PFSK-1 (cell line): ENCODE measurements around the gene SEPTIN10.

Experiments used
- FOXP2 ChIP-seq: optimal IDR thresholded peaks from 2 replicates; pipeline ENCODE3; 2011; ENCODE audit warnings: borderline replicate concordance, control low read depth, inconsistent platforms; ENCODE audit not compliant: insufficient read depth; ENCODE audit errors: extremely low read length, extremely low read depth
- POLR2AphosphoS5 ChIP-seq: IDR thresholded peaks from 2 replicates; pipeline ENCODE4 v1.6.1; 2012; ENCODE audit warnings: low read depth, mild to moderate bottlenecking, control low read depth, low read length, moderate library complexity
- SIN3A ChIP-seq: IDR thresholded peaks from 2 replicates; pipeline ENCODE4 v1.6.1; 2012; ENCODE audit warnings: mild to moderate bottlenecking, low read length, moderate library complexity, borderline replicate concordance; ENCODE audit not compliant: insufficient read depth
- TAF1 ChIP-seq: IDR thresholded peaks from 2 replicates; pipeline ENCODE4 v1.6.1; 2012; ENCODE audit warnings: low read length, control low read depth, borderline replicate concordance; ENCODE audit not compliant: insufficient read depth
- TF ChIP-seq, protein P1 (sequence below), 2 experiments: IDR thresholded peaks; 2 replicates each; pipeline versions ENCODE4 v1.6.1 to v1.8.0; 2011 to 2012; ENCODE audit warnings: low read depth in 2 of 2, low read length in 2 of 2, control low read depth in 1 of 2, inconsistent platforms in 1 of 2, mild to moderate bottlenecking in 1 of 2, moderate library complexity in 1 of 2; ENCODE audit not compliant: insufficient read depth in 1 of 2

Gene SEPTIN10

DNA sequence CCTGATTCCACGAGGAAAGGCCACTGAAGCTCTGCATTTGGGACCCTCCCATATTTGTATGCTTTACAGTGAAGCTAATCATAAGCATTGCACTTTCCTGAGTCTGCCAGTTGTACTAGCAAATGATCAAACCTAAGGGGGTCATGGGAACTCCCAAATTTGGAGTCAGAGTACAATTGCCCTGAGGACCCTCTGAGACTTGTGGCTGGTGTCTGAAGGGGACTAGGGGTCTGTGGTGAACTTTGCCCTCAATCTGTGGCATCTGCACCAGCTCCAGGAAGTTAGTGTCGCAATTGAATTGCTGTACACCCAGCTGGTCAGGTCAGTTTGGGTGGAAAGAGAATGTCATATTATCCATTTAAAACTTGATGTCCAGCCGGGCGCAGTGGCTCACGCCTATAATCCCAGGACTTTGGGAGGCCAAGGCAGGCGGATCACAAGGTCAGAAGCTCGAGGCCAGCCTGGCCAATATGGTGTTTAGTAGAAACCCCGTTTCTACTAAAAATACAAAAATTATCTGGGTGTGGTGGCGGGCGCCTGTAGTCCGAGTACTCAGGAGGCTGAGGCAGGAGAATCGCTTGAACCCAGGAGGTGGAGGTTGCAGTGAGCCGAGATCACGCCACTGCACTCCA, 18.5 kb upstream of the SEPTIN10 start:
- TF ChIP-seq POLR2AphosphoS5 (no peak), FOXP2 (no peak), TAF1 (no peak), SIN3A (no peak)
- TF ChIP-seq, protein P1, sequence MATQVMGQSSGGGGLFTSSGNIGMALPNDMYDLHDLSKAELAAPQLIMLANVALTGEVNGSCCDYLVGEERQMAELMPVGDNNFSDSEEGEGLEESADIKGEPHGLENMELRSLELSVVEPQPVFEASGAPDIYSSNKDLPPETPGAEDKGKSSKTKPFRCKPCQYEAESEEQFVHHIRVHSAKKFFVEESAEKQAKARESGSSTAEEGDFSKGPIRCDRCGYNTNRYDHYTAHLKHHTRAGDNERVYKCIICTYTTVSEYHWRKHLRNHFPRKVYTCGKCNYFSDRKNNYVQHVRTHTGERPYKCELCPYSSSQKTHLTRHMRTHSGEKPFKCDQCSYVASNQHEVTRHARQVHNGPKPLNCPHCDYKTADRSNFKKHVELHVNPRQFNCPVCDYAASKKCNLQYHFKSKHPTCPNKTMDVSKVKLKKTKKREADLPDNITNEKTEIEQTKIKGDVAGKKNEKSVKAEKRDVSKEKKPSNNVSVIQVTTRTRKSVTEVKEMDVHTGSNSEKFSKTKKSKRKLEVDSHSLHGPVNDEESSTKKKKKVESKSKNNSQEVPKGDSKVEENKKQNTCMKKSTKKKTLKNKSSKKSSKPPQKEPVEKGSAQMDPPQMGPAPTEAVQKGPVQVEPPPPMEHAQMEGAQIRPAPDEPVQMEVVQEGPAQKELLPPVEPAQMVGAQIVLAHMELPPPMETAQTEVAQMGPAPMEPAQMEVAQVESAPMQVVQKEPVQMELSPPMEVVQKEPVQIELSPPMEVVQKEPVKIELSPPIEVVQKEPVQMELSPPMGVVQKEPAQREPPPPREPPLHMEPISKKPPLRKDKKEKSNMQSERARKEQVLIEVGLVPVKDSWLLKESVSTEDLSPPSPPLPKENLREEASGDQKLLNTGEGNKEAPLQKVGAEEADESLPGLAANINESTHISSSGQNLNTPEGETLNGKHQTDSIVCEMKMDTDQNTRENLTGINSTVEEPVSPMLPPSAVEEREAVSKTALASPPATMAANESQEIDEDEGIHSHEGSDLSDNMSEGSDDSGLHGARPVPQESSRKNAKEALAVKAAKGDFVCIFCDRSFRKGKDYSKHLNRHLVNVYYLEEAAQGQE (IDR thresholded peaks at IDR 0.05; ENCODE audit: insufficient read depth in 1 of 2, low read depth in 2 of 2, low read length in 2 of 2) = no peak

DNA sequence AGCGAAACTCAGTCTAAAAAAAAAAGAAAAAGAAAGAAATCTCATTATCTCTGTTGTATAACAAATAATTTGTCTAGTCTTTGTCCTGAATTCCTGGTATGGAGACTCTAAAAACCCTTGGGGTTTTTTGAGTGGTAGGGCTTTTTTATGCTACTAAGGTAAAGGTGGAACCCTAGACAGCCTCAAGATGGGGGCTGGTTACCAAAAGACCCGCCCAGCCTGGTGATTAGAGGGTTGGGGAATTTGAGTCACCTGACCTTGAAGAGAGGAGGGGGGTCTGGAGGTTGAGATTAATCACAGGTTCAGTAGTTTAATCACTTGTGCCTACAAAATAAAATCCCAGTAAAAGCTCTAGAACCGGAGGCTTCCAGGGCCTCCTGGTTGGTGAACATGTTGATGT, 18.0 kb upstream of the SEPTIN10 start:
- TF ChIP-seq SIN3A (no peak), TAF1 (no peak)
- TF ChIP-seq, protein P1 (IDR thresholded peaks at IDR 0.05; ENCODE audit: insufficient read depth in 1 of 2, low read depth in 2 of 2, low read length in 2 of 2) = no peak

DNA sequence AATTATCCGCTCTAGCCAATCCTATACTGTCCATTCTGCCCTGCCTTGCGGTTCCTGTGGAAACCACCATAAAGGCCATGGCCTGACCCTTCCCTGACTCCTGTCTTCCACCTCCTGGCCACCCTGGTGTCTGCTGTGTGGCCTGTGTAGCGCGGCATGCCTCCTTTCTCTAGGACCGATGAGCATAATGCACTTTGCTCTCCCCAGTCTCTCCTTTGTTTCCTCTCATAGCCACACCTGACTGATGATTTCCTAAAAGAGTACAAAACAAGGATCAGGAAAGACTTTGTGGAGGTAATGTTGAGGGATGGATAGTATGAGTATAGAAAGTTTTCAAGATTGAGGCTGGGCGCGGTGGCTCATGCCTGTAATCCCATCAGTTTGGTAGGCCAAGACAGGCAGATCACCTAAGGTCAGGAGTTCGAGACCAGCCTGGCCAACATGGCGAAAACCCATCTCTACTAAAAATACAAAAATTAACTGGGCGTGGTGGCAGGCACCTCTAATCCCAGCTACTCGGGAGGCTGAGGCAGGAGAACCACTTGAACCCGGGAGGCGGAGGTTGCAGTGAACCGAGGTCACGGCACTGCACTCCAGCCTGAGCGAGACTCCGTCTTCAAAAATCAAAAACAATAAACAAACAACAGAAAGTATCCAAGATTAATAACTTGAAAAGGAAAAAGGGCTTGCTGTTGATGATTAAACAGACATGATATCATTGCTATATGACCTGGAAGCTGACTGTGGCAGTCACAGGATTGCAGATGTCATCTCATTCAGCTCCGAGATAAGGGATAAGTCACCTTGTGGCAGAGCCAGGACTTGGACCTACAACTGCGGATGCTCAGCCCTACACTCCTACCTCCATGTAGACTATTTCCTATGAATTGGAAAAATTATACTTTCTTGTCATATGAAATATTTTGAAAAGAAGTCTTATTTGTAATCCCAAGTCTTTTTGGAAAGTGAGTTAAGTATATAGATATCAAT, 17.0 kb upstream of the SEPTIN10 start:
- no peak for TF ChIP-seq TAF1
- TF ChIP-seq SIN3A = no peak
- TF ChIP-seq, protein P1 (IDR thresholded peaks at IDR 0.05; ENCODE audit: insufficient read depth in 1 of 2, low read depth in 2 of 2, low read length in 2 of 2) = no peak
- no peak for TF ChIP-seq FOXP2
- TF ChIP-seq POLR2AphosphoS5 = no peak

DNA sequence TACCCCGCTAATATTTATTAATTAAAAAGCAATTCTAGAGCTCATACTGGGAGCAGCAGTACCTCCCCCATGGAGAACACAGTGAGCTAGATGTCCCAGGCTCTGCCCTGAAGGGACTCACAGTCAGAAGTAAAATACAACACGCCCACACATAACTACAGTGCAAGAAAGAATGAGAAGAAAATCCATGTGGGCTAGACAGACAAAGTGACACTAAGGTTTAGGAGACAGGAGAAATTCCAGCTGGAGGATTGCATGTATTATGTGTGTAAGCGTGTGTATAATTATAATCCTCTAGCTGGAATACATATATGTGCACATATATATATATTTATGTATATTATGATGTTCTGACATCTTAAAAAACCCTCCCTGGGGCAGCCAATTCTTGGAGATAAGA, 16.1 kb upstream of the SEPTIN10 start:
- TF ChIP-seq FOXP2 (no peak), TAF1 (no peak)
- TF ChIP-seq, protein P1 (IDR thresholded peaks at IDR 0.05; ENCODE audit: insufficient read depth in 1 of 2, low read depth in 2 of 2, low read length in 2 of 2) = no peak
